Erythroblast (primary cell): ENCODE results near the gene NMBR.
"Not testable (repeated sequence)": the region's sequence is repeated elsewhere in the genome, so short reads cannot be mapped to it uniquely, and the experiment has no call there.

ENCODE experiments used
- GATA1 ChIP-seq: IDR thresholded peaks from 2 replicates; pipeline ENCODE4 v1.6.1; 2011; ENCODE audit warnings: low read depth, mild to moderate bottlenecking, control low read depth, low read length, moderate library complexity
- POLR2A ChIP-seq: IDR thresholded peaks from 2 replicates; pipeline ENCODE4 v1.6.1; 2011; ENCODE audit warnings: mild to moderate bottlenecking, low read length

DNA sequence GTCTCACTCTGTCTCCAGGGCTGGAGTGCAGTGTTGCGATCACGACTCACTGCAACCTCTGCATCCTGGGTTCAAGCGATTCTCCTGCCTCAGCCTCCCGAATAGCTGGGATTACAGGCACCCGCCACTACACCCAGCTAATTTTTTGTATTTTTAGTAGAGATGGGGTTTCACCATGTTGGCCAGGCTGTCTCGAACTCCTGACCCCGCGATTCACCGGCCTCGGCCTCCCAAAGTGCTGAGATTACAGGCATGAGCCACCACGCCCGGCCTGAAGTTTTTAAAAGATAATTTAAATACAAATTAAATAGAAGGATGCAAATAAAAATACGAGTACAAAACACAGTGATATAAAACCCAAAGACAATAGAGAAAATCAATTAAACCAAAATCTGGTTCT, 5.4 kb downstream of the NMBR start:
- TF ChIP-seq POLR2A, GATA1: not testable (repeated sequence)
